ACHN (cell line): ENCODE data around the gene OR10H1.
"Not testable (repeated sequence)": the region's sequence is repeated elsewhere in the genome, so short reads cannot be mapped to it uniquely, and the experiment has no call there.

Source experiments
- DNase-seq: peaks from one replicate; pipeline ENCODE4 v3.0.0-alpha.2; 2015
- in situ Hi-C: cut with HindIII; loops from 2 replicates; pipeline ENCODE4 v1.10.0; 2017; ENCODE audit warnings: low sequenced_read_pairs, low pct_ligation_motif_present, low pct_unique_long_range_greater_than_20kb

OR10H1 gene

DNA sequence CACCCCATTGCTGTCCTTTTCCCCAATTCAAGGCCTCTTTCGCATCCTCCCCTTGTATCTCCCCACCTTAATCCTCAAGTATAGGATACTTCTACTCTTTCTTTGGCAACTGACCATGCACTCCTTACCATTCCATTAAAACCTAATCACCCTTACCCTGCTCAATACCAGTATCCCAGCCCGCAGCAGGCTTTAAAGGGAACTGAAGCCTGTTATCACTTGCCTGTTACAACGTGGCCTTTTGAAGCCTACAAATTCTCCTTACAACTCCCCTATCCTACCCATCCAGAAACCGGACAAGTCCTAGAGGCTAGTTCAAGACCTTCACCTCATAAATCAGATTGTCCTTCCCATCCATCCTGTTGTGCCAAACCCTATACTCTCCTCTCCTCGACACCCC, 16.2 kb upstream of the OR10H1 start:
- in situ Hi-C loops = no loop called here
- no peak for DNase-seq

DNA sequence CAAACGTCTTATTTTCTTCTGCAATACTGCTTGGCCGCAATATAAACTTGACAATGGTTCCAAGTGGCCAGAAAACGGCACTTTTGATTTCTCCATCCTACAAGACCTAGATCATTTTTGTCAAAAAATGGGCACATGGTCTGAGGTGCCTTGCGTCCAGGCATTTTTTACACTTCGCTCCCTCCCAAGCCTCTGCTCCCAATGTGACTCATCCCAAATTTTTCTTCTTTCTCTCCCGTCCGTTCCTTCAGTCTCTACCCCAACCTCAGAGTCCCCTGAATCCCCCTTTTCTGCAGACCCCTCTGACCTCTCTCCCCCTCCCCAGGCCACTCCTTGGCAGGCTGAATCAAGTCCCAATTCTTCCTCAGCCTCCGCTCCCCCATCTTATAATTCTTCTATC, 14.3 kb upstream of the OR10H1 start:
- in situ Hi-C loops = no loop called here
- DNase-seq = no peak

DNA sequence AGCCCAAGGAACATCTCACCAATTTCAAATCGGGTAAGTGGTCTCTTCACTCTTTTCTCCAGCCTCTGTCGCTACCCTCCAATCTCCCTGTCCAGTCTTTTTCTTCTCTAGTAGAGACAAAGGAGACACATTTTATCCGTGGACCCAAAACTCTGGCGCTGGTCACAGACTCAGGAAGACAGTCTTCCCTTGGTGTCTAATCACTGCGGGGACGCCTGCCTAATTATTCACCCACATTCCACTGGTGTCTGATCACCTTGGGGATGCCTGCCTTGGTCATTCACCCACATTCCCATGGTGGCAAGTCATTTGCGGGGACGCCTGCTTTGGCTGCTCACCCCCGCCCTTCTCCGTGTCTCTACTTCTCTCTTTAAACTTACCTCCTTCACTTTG, 13.8 kb upstream of the OR10H1 start:
- in situ Hi-C loops = no loop called here
- DNase-seq = no peak

GRCh38 chr19:15828611-15829305, 13.3 kb upstream of the OR10H1 start:
- DNase-seq, in situ Hi-C loops: not testable (repeated sequence)

DNA sequence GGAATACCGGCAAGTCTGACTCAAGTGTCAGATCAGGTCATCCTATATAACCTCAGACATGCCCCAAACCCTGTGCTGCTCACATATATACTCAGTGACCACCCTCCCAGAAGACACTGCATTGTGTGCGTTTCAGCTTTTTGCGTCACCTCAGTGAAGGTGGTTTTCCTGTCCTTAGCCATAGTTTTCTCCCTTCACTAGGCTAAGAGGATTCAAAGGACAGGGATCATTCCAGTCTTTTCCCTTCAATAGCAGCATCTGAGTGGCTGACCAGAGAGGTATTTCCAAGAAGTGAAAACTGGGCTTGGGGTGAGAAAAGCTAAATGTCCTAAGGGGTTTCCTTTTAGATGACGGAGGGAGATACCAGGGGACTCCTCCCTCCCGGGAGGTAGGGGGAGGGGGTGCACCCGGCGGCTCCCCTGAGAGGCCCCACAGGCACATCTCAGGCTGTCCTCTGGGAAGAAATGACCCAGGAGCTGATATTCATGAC, 12.7 kb upstream of the OR10H1 start:
- in situ Hi-C loops = no loop called here

DNA sequence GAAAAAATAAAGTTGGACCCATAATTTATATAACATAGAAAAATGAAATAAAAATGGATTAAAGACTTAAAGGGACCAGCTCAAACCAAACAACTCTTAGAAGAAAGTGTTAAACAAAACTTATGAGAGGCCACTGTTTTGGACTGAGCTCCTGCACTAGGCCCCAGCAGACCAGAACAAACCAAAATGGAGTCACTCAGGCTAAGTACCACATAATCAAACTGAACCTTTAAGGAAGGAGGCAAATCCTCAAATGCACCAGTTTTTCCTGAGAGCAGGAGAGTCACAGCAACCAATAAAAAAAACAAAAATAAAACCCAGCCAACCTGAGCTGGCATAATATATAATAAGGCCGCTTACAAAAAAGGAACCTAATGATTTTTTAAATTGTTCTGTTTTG, 10.3 kb upstream of the OR10H1 start:
- no peak for DNase-seq
- in situ Hi-C loops = no loop called here

More for the DNA sequence above, 12.7 kb upstream of the OR10H1 start:
- no peak for DNase-seq

- in situ Hi-C loops = no loop called here
- DNase-seq = no peak
Measured at GRCh38 chr19:15820646-15821045, 5.2 kb upstream of the OR10H1 start.

DNA sequence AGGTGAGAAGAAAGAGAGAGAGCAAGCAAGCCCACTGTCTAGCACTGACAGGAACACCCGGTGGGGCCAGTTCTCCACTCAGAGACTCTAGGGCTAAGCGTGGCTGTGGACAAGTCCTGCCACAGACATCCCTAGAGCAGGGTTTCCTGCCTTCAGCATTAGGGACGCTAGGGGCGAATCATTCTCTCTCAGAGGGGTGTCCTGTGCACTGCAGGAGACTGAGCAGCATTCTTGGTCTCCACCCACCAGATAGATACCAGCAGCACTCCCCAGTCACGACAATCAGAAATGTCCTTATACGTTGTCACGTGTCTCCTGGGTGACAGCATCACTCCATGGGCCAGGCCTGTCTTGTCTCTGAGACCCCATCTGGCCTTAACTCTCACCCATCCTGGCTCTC, 1.5 kb downstream of the OR10H1 start:
- DNase-seq = no peak
- in situ Hi-C loops = no loop called here

- in situ Hi-C loops = no loop called here
- DNase-seq = no peak
Measured at GRCh38 chr19:15812060-15812722, 3.3 kb downstream of the OR10H1 start.

GRCh38 chr19:15811476-15811875, 4.0 kb downstream of the OR10H1 start:
- DNase-seq = no peak
- in situ Hi-C loops = no loop called here

GRCh38 chr19:15810335-15810734, 5.1 kb downstream of the OR10H1 start:
- in situ Hi-C loops = no loop called here
- DNase-seq = no peak

- in situ Hi-C loops = not testable (repeated sequence)
Measured at GRCh38 chr19:15794279-15794678, 21.2 kb downstream of the OR10H1 start.

GRCh38 chr19:15790096-15790495, 25.4 kb downstream of the OR10H1 start:
- no peak for DNase-seq
- in situ Hi-C loops = no loop called here

More at GRCh38 chr19:15794279-15794678, 21.2 kb downstream of the OR10H1 start:
- not testable (repeated sequence) for DNase-seq

- in situ Hi-C loops = no loop called here
- no peak for DNase-seq
Measured at GRCh38 chr19:15788594-15789270, 26.7 kb downstream of the OR10H1 start.

DNA sequence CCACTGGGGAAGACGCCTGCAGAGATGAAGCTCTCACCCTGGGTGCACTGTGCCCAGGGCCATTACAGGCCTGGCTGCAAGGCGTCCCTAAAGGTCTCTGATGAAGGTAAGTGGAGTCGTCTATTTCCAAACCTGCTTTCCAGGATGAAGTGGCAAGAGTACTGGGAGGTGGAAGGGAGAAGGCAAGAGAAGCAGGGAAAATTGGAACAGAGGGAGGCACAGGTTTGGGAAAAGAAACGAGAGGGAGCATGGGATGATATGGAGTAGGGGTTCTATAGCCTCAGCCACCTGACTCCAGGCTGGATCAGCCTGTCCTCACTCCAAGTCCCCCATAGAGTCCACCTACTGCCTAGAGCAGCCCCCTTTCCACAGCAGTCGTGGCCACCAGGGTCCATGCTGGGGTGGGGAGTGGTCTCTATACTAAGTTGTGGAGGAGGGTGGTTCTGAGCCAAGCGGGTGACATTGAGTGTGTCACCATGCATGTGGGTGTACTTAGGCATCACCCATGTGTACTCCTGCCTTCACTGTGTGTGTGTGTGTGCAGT, 27.8 kb downstream of the OR10H1 start, which contains the start of gene OR10H5:
Gene OR10H5, plus strand, starts transcription at position 51 of the 545 bp plus-strand sequence. CDS start 6,388 bp downstream, outside the sequence.
- in situ Hi-C loops = no loop called here
- DNase-seq = no peak

DNA sequence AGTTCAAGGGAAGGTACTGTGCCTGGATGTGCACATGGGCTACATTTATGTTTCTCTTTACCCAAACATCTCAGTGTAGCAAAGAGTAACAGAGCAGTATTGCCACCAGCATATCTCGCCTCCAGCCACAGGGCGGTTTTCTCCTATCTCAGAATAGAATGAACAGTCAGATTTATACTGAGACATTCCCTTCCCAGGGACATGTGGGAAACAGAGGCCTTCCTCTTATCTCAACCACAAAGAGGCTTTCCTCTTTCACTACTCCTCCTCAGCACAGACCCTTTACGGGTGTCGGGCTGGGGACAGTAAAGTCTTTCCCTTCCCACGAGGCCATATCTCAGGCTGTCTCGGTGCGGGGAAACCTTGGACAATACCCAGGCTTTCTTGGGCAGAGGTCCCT, 32.6 kb downstream of the OR10H1 start:
- DNase-seq, in situ Hi-C loops: not testable (repeated sequence)

DNA sequence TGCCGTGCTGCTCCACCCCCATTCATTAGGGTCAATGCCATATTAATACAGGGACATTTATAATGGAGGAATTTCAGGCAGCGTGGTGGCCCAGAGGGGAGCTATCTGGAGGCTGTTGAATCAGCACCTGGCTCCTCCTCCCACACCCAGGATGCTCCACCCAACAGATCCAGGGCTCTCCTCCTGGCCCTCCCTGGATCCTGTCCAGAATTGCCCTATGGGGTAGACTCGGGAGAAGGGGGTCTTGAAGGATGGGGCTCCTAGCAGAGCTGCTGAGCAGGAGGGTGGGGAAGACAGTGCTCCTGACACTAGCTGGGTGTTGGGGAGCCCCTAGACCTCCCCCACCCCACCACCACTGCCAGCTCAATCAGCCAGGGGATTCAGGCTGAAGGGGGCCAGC, 33.3 kb downstream of the OR10H1 start:
- DNase-seq = no peak
- in situ Hi-C loops = no loop called here

DNA sequence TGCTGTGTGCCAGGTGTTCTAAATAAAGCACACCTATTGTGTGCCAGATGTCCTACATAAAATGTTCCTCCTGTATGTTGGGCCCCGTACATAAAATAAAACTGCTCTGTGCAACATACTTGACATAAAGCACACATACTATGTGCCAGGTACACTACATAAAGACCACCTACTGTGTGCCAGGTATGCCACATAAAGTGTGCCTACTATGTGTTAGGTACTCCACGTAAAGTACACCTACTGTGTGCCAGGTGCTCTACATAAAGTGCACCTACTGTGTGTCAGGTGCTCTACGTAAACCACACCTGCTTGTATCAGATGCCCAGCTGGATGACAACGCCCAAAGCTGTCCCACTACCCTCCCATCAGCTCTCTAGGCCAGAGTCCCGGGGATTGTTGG, 33.8 kb downstream of the OR10H1 start:
- DNase-seq = no peak
- in situ Hi-C loops = no loop called here
